B cell (primary cell): ENCODE data around the gene EFL1.

Source experiments
- EZH2 ChIP-seq: IDR thresholded peaks from 2 replicates; pipeline ENCODE4 v1.6.1; 2012; ENCODE audit warnings: borderline replicate concordance, low read depth, mild to moderate bottlenecking, moderate library complexity, low read length; ENCODE audit not compliant: insufficient read depth, poor library complexity, severe bottlenecking
- TF ChIP-seq, protein P1 (sequence below): fragments of 200-600 bp; IDR thresholded peaks from one replicate; pipeline ENCODE4 v1.8.0; 2022; ENCODE audit warnings: antibody characterized with exemption, mild to moderate bottlenecking

DNA sequence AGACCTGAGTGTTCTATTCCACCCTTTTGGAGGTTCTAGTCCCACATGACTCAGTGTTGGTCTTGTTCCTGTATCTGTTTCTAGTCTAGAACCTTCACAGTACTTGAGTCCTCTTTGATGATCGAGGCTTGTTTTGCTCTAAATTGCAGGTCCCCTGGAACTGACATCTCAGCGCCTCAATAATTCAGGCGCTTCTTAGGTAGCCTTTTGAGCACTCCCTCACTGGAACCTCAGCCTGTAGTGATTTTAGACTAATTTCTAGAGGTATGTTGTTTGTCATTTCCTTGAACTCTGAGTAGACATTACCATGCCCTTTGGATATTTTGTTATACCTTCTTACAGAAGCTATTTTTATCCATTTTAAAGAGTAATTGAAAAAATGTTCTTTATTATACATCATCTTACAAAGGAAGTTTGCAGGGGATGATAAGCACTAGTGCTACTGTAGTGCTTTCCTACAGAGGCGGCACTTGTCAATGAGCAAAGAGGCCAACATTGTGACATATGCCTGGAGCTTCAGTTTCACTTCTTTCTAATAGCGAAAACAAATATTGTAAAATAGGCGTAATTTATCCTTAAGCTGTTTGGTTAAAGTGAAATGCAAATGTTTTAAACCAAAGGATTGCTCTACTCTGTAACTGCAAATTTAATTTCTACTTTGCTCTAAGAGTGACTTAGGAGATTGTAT, 75.7 kb downstream of the EFL1 start:
- TF ChIP-seq, protein P1, sequence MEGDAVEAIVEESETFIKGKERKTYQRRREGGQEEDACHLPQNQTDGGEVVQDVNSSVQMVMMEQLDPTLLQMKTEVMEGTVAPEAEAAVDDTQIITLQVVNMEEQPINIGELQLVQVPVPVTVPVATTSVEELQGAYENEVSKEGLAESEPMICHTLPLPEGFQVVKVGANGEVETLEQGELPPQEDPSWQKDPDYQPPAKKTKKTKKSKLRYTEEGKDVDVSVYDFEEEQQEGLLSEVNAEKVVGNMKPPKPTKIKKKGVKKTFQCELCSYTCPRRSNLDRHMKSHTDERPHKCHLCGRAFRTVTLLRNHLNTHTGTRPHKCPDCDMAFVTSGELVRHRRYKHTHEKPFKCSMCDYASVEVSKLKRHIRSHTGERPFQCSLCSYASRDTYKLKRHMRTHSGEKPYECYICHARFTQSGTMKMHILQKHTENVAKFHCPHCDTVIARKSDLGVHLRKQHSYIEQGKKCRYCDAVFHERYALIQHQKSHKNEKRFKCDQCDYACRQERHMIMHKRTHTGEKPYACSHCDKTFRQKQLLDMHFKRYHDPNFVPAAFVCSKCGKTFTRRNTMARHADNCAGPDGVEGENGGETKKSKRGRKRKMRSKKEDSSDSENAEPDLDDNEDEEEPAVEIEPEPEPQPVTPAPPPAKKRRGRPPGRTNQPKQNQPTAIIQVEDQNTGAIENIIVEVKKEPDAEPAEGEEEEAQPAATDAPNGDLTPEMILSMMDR = no peak
- no peak for TF ChIP-seq EZH2
